SU-DHL-6 (cell line): ENCODE results near the gene TIFAB.

Source experiments
- EZH2phosphoT487 ChIP-seq: fragments of 200-600 bp; sonication (generic), shearing (Covaris generic); conservative IDR thresholded peaks from 2 replicates; pipeline ENCODE4 v1.6.1; 2018; ENCODE audit warnings: mild to moderate bottlenecking, antibody characterized with exemption, low read length, moderate library complexity, mixed read lengths
- TF ChIP-seq, protein P1 (sequence below): fragments of 200-600 bp; sonication (generic); IDR thresholded peaks from one replicate; pipeline ENCODE4 v1.5.1; 2017; ENCODE audit warnings: antibody characterized with exemption, mild to moderate bottlenecking, low read length, moderate library complexity; ENCODE audit not compliant: insufficient read depth, poor library complexity, severe bottlenecking

GRCh38 chr5:135457424-135458071 lies 5.4 kb upstream of the TIFAB start:
- TF ChIP-seq, protein P1, sequence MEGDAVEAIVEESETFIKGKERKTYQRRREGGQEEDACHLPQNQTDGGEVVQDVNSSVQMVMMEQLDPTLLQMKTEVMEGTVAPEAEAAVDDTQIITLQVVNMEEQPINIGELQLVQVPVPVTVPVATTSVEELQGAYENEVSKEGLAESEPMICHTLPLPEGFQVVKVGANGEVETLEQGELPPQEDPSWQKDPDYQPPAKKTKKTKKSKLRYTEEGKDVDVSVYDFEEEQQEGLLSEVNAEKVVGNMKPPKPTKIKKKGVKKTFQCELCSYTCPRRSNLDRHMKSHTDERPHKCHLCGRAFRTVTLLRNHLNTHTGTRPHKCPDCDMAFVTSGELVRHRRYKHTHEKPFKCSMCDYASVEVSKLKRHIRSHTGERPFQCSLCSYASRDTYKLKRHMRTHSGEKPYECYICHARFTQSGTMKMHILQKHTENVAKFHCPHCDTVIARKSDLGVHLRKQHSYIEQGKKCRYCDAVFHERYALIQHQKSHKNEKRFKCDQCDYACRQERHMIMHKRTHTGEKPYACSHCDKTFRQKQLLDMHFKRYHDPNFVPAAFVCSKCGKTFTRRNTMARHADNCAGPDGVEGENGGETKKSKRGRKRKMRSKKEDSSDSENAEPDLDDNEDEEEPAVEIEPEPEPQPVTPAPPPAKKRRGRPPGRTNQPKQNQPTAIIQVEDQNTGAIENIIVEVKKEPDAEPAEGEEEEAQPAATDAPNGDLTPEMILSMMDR = peak; percentile 95
- TF ChIP-seq EZH2phosphoT487 = no peak
